Measurements from ENCODE around the gene SIRPA.
A peak's percentile ranks its signal among the peaks of the same experiment; 100 is the strongest.

Gene SIRPA

DNA sequence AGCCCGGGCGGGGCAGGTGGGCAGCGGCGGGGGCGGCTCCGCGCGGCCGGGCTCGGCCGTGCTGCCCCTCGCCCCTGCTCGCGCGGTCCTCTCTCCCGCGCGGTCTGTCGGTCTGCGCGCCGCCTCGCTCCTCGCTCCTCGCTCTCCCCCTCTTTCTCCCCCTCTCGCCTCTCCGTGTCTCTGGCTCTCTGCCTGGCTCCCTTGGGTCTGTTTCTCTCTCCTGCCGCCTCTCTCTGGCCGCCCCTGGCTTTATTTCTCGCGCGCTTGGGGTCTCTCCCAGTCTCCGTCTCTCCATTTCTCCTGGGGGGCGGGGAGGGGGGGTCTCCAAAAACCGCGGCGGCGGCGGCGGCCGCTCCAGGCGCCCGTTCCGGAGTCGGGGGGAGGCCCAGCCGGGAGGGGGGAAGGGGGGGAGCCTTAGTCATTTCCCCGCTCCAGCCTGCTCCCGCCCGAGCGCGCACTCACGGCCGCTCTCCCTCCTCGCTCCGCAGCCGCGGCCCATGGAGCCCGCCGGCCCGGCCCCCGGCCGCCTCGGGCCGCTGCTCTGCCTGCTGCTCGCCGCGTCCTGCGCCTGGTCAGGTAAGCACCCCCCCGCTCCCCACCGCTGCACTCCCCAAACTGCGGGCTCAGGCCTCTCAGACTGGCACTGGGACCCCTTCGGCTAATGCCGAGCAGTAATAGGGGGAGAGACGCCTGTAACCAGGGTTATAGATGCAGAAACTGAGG lies at the start of gene SIRPA:
SIRPA (plus strand) TSS at position 457 of the 723 bp plus-strand sequence; CDS start at position 498, 41 bp downstream.
- DNase-seq: peak; percentile 53

DNA sequence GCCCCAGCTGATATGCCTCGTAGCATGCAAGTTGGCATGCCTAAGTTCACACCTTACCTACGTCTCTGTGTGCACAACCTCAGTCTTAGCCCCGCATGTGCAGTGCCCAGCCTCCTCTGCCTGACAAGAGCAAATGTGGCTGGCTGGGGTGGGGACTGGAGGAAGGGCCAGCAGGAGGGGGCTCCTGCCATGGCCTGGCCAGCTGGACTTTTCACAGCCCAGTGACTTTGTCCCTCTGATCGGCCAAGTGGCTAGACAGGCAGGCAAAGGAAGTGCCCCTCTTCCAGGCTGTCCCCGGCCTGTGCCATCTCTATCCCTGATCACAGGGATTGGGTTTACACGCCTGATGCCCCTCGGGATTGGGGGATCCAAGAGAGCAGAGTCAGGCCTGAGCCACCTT lies 49.5 kb upstream of the SIRPA start:
- no peak for DNase-seq

DNA sequence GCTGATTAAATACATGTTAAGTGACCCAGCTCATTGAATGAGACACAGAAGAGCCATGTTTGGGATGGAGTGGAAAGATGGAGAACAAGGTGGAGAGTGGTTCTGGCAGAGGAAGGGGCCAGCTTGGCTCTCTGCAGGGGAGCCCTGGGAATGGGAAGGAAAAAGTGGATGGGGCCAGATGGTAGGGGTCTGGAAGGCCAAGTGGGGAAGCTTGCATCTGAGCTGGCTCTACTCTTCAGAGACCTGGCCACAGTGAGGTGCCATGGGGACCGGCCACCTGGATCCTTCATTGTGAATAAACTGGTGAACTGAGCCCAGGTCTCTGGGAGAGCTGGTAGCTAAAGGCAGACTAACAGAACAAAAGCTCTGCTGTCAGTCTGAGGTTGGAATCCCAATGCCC lies 48.9 kb upstream of the SIRPA start:
- no peak for DNase-seq

DNA sequence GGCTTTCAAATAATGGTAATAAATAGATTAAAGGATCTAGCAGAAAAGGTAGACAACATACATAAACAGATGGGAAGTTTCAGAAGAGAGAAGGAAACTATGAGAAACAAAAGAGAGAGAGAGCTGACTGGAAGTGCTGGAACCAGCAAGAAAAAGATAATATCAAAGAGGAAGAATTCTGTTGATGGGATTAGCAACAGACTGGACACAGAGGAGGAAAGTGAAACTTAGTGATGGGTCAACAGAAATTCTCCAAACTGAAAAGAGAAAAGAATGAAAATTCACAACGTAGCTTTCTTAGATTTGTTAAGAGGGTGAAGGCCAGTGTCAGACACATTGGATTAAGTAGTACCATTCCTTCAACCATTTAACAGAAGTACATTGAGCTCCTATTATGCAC lies 48.3 kb upstream of the SIRPA start:
- no peak for DNase-seq

- DNase-seq: no peak
These were observed 47.4 kb upstream of the SIRPA start for GRCh38 chr20:1847780-1848179.

- DNase-seq: no peak
These were observed 46.8 kb upstream of the SIRPA start for GRCh38 chr20:1848373-1848772.

- DNase-seq: no peak
These were observed 43.8 kb upstream of the SIRPA start for GRCh38 chr20:1851396-1851795.

GRCh38 chr20:1853473-1853872 lies 41.7 kb upstream of the SIRPA start:
- no peak for DNase-seq

DNA sequence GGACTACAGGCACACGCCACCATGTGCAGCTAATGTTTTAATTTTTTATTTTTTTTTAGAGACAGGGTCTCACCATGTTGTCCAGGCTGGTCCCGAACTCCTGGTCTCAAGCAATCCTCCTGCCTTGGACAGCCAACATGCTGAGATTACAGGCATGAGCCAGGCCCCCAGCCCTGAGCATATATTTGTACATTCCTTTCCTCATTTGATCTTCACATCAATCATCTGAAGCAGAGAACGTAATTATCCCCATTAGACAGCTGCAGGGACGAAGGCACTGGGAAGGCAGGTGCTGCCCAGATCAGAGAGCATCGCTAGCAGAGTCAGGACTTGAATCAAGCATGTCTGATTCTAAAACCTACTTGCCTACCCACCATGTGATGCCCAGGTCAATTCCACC lies 41.0 kb upstream of the SIRPA start:
- peak; percentile 41 for DNase-seq

- DNase-seq: no peak
These were observed 40.1 kb upstream of the SIRPA start for GRCh38 chr20:1855109-1855508.

DNA sequence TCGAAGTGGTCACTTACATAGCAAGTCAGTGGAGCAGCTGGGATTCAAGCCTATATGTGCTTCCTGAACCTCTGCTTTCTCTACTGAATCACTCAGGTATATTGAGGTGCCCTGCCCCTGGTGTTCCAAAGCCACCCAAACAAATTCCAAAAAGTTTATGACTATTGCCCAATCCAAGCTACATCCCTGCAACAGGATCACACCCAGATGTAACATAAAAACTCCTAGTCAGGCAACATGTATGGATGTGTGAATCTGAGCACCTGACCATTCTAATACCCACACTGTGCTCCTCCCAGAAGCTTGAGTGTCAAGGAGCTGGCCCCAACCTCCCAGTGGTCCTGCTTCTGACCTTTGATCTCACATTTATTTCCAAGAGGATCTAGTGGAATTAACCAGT lies 39.5 kb upstream of the SIRPA start:
- no peak for DNase-seq

- no peak for DNase-seq
These were observed 38.8 kb upstream of the SIRPA start for GRCh38 chr20:1856424-1856823.

GRCh38 chr20:1857466-1857865 lies 37.7 kb upstream of the SIRPA start:
- DNase-seq: no peak

GRCh38 chr20:1858871-1859270 lies 36.3 kb upstream of the SIRPA start:
- DNase-seq: no peak

GRCh38 chr20:1860446-1860845 lies 34.8 kb upstream of the SIRPA start:
- DNase-seq: no peak

DNA sequence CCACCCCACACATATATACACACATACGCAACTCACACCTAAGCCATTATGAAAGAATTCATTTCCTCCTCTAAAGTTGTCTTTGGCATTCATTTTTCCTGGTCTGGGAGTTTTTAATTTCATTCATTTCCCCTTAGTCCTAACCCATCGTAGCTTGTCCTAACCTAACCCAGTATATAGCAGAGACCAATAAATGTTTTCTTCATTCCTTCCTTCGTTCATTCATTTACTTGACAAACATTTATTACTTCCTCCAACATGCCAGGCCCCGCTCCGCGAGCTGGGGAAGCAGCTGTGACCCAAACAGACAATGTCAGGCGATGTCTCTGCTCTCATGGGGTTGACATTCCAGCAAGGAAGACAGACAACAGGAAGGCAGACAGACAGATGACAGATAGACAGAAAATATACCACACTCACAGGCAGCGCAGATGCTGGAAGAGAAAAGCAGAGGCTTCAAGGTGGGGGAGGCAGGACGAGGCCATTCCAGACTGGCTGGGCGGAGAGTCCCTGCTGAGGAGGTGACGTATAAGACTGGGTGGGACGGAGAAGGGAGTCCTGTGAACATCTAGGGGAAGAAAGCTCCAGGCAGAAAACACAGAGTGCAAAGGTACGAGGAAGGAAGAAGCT lies 33.7 kb upstream of the SIRPA start:
- no peak for DNase-seq

- no peak for DNase-seq
These were observed 33.1 kb upstream of the SIRPA start for GRCh38 chr20:1861996-1862662.

- DNase-seq: no peak
These were observed 32.5 kb upstream of the SIRPA start for GRCh38 chr20:1862663-1863053.

DNA sequence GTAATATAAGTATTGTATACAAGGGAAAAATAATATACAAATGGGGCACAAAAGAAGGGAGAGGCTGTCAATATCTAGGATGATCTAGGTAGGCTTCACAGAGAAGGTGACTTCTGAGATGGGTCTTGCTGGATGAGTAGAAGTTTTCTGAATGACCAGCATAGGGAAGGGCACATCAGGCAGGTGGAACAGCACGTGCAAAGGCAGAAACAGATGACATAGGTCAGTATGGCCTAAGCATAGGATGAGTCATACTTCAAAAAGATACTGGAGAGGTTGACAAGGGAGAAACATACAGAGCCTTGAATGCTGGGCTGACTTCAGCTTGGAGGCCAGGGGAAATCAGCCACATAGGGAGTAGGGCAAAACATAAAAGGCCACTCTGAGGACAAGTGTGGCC lies 31.9 kb upstream of the SIRPA start:
- no peak for DNase-seq

GRCh38 chr20:1866834-1867233 lies 28.4 kb upstream of the SIRPA start:
- no peak for DNase-seq

DNA sequence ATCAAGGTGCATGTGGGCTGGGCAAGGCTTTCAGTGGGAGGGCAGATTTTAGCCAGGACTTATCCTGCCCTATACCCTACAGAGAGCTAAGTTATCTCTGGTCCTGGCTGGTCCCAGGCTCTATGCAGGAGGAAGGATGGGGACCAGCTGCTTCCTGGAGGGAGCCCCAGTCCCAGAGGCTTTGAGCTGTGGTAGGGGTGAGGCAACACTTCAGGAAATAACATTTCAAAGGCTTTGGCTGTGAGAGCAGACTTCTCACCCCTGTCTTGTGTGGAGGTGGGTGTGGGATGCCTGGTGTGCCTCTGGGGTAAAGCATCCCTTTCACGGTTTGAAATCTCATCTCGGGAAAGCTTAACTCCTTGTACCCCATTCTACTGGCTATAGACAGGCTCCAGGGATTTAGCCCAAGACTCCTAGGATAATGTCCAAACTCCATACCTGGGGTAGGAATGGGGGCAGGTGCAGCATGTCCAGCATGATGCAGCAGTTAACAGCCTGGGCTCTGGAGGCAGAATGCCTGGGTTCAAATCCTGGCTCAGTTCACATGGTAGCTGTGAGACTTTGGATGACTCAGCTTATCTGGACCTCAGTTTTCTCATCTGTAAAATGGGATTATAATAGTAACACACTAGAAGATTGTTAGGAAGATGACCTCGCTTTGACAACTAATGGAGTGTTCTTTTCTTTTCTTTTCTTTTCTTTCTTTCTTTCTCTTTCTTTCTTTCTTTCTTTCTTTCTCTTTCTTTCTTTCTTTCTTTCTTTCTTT lies 27.5 kb upstream of the SIRPA start:
- no peak for DNase-seq

GRCh38 chr20:1868856-1869255 lies 26.4 kb upstream of the SIRPA start:
- DNase-seq: no peak

DNA sequence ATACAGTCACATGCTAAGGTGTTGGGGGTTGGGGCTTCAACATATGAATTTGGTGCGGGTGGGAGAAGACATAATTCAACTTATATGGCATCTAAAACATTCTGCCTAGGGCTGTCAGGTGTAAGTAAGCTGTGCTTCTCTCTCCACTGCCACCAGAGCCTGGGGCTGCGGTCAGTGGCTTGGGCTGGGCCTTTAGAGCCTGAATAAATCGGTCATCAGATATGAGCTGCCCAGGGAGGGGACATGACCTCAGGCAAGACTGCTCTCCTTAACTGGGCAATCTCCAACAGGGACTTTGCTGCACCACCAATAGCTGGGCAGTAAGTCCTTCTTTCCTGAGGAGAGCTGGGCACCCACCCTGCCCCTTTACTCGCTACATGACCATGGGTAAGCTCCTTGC lies 24.9 kb upstream of the SIRPA start:
- DNase-seq: no peak
